AG09309 (cell line): Measurements from ENCODE around the gene BAIAP2.

Experiments used
- DNase-seq: peaks from one replicate; pipeline ENCODE4 v3.0.0-alpha.2; 2010; ENCODE audit warnings: low read depth
- H3K4me3 ChIP-seq: 2 replicates; pipeline ENCODE4 v1.5.1; 2011; ENCODE audit warnings: mild to moderate bottlenecking, low read depth, low read length, moderate library complexity; ENCODE audit not compliant: control insufficient read depth
- CTCF ChIP-seq: IDR thresholded peaks from 2 replicates; pipeline ENCODE4 v1.5.1; 2011; ENCODE audit warnings: mild to moderate bottlenecking, low read depth, low read length, inconsistent platforms; ENCODE audit not compliant: insufficient read depth, control insufficient read depth; ENCODE audit errors: missing control alignments

Gene BAIAP2

GRCh38 chr17:81039096-81039495, 4.1 kb downstream of the BAIAP2 start:
- H3K4me3 ChIP-seq, result no peak overlapping the region
- TF ChIP-seq CTCF, result no peak
- DNase-seq, result no peak

GRCh38 chr17:81039854-81040758, 5.2 kb downstream of the BAIAP2 start:
- no peak for DNase-seq
- TF ChIP-seq CTCF, result no peak
- no peak overlapping the region for H3K4me3 ChIP-seq

GRCh38 chr17:81040791-81041337, 5.9 kb downstream of the BAIAP2 start:
- TF ChIP-seq CTCF, result peak; percentile 58
- DNase-seq, result no peak
- no peak overlapping the region for H3K4me3 ChIP-seq

GRCh38 chr17:81042606-81043005, 7.7 kb downstream of the BAIAP2 start:
- H3K4me3 ChIP-seq, result no peak overlapping the region
- no peak for TF ChIP-seq CTCF
- DNase-seq, result no peak

- H3K4me3 ChIP-seq, result no peak overlapping the region
- DNase-seq, result no peak
Observed at GRCh38 chr17:81043319-81043724, 8.4 kb downstream of the BAIAP2 start.

More at GRCh38 chr17:81043319-81043724, 8.4 kb downstream of the BAIAP2 start:
- TF ChIP-seq CTCF, result no peak
